ENCODE data around the gene ZNFX1. TPM values are rescaled to one million over a fixed set of nuclear protein-coding genes. Genes with fewer than 3 reads are reported as not detected.
"Not testable (repeated sequence)": the region's sequence is repeated elsewhere in the genome, so short reads cannot be mapped to it uniquely, and the experiment has no call there.

ZNFX1 gene
- total RNA-seq, 3 donors from 2014 or later = 33.6 to 36.4 (median 35.5) TPM

GRCh38 chr20:49303065-49303552 lies 25.3 kb upstream of the ZNFX1 start:
- H3K4me1 ChIP-seq (ENCODE audit: low read depth) = no peaks in the 10 kb centered on the region
- no peak overlapping the region for H3K4me3 ChIP-seq
- intact Hi-C loops (cut with DNase I, micrococcal nuclease) = no loop called here
- ATAC-seq (no peak), DNase-seq (no peak)
- H3K9me3 ChIP-seq = no peaks in the 10 kb centered on the region
- H3K36me3 ChIP-seq (ENCODE audit: low read depth) = no peaks in the 10 kb centered on the region
- no peak for TF ChIP-seq CTCF (IDR thresholded peaks at IDR 0.05)

DNA sequence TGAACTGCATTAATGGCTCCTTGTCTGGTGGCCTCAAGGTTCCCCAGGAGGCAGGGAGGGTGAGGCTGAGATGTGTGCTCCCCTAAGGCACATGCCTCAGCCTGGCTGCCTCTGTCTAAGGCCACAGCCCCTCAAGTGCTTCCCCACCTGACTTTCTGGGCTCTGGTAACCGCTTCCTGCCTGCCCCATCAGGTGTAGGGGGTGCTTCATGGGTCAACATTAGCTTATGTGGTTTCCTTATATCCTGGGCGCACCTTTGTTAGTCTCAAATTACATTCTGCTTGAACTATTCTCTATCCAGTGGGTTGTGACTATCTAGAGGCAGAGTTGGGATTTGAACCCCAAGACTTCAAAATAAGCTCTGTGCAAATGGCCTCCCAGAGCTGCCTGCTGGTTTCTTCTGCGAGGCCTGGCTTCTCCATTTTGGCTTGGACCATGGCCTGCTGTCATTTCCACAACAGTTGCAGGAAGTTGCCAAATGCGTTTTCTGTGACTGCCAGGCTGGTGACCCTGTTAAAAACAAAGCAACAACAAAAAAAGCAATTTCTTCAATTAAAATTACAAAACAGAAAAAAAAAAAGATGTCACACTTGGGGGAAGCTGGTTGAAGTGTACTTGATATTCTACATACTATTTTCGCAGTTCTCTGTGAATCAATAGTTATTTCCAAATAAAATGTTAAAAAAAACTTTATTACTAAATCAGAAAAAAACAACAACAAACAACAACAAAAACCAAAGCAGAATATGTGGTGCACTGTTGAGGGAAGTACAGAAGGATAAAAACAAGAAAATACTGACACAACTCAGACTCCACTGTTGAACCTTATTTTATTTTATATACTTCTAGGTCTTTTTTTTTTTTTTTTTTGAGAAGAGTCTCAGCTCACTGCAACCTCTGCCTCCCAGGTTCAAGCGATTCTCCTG lies 20.0 kb upstream of the ZNFX1 start:
- H3K4me3 ChIP-seq = no peak overlapping the region

GRCh38 chr20:49294002-49294654 lies 16.3 kb upstream of the ZNFX1 start:
- H3K36me3 ChIP-seq (ENCODE audit: low read depth); H3K4me3 ChIP-seq; DNase-seq; H3K9me3 ChIP-seq; intact Hi-C loops (cut with DNase I, micrococcal nuclease); ATAC-seq; H3K4me1 ChIP-seq (ENCODE audit: low read depth): not testable (repeated sequence)

More for the DNA sequence above, 20.0 kb upstream of the ZNFX1 start:
- intact Hi-C loops (cut with DNase I, micrococcal nuclease) = no loop called here
- ATAC-seq (peak; percentile 45), DNase-seq (no peak)
- Histone ChIP-seq H3K36me3 (ENCODE audit: low read depth) (no peaks in the 10 kb centered on the region), H3K9me3 (no peaks in the 10 kb centered on the region), H3K4me1 (ENCODE audit: low read depth) (no peaks in the 10 kb centered on the region)
- TF ChIP-seq CTCF (IDR thresholded peaks at IDR 0.05) = no peak

DNA sequence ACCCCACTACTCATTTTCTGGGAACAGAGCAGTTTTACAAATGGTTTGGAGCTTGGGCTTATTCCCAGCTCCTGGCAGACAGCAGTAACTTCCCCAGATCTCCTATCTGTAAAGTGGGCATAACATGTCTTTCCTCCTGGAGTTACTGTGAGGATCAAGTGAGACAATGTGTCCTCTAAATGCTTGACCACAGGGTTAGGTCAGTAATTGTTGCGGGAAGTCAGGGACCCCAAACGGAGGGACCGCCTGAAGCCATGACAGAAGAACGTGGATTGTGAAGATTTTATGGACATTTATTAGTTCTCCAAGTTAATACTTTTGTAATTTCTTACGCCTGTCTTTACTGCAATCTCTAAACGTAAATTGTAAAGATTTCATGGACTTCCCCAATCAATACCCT lies 15.3 kb upstream of the ZNFX1 start:
- TF ChIP-seq CTCF (IDR thresholded peaks at IDR 0.05) = no peak
- H3K4me3 ChIP-seq = no peak overlapping the region
- ATAC-seq (no peak), DNase-seq (no peak)
- intact Hi-C loops (cut with DNase I, micrococcal nuclease) = no loop called here
- no peaks in the 10 kb centered on the region for H3K9me3 ChIP-seq
- H3K36me3 ChIP-seq (ENCODE audit: low read depth) = peaks cover 10% of the 10 kb centered on the region
- peaks cover 2% of the 10 kb centered on the region for H3K4me1 ChIP-seq (ENCODE audit: low read depth)

GRCh38 chr20:49292010-49292409 lies 14.2 kb upstream of the ZNFX1 start:
- H3K4me3 ChIP-seq = no peak overlapping the region
- ATAC-seq = no peak
- H3K36me3 ChIP-seq (ENCODE audit: low read depth) = peaks cover 11% of the 10 kb centered on the region
- intact Hi-C loops (cut with DNase I, micrococcal nuclease) = no loop called here
- DNase-seq = no peak
- H3K9me3 ChIP-seq = peaks cover 7% of the 10 kb centered on the region
- TF ChIP-seq CTCF (IDR thresholded peaks at IDR 0.05) = no peak
- peaks cover 7% of the 10 kb centered on the region for H3K4me1 ChIP-seq (ENCODE audit: low read depth)

GRCh38 chr20:49291200-49291599 lies 13.3 kb upstream of the ZNFX1 start:
- no peak overlapping the region for H3K4me3 ChIP-seq
- peaks cover 19% of the 10 kb centered on the region for H3K36me3 ChIP-seq (ENCODE audit: low read depth)
- intact Hi-C loops (cut with DNase I, micrococcal nuclease) = no loop called here
- no peak for TF ChIP-seq CTCF (IDR thresholded peaks at IDR 0.05)
- peaks cover 7% of the 10 kb centered on the region for H3K4me1 ChIP-seq (ENCODE audit: low read depth)
- DNase-seq (no peak), ATAC-seq (no peak)
- peaks cover 15% of the 10 kb centered on the region for H3K9me3 ChIP-seq
